HepG2 (cell line): ENCODE data around the gene SLC35A2. TPM values are rescaled to one million over a fixed set of nuclear protein-coding genes. Genes with fewer than 3 reads are reported as not detected.

ENCODE experiments used
- ARID5B ChIP-seq: IDR thresholded peaks from 2 replicates; pipeline ENCODE4 v1.4.0; 2020; ENCODE audit warnings: mild to moderate bottlenecking, missing genetic modification reagents
- HNF4G ChIP-seq, 2 experiments: sonication (generic) in 1 of 2; formaldehyde crosslinking in 1 of 2; IDR thresholded peaks; 2 replicates each; pipeline versions ENCODE4 v1.4.0 to v1.6.1; 2011 to 2020; ENCODE audit warnings: borderline replicate concordance in 2 of 2, low read depth in 2 of 2, mild to moderate bottlenecking in 2 of 2, low read length in 1 of 2, missing genetic modification reagents in 1 of 2, moderate library complexity in 1 of 2
- LCORL ChIP-seq, 2 experiments: fragments of 450-650 bp in 1 of 2; sonication (generic) in 1 of 2; formaldehyde crosslinking in 1 of 2; IDR thresholded peaks; 2 replicates each; pipeline versions ENCODE4 v1.5.0 to v1.6.1; 2017 to 2020; ENCODE audit warnings: antibody characterized with exemption in 1 of 2, missing genetic modification reagents in 1 of 2
- PHF5A ChIP-seq: IDR thresholded peaks from one replicate; pipeline ENCODE4 v1.6.1; 2018; ENCODE audit warnings: low read depth, missing genetic modification reagents; ENCODE audit not compliant: unreplicated experiment
- POGK ChIP-seq: sonication (generic); formaldehyde crosslinking; conservative IDR thresholded peaks from 2 replicates; pipeline ENCODE4 v1.8.0; 2022; ENCODE audit warnings: mild to moderate bottlenecking, moderate library complexity, missing genetic modification reagents
- SIN3A ChIP-seq: IDR thresholded peaks from 2 replicates; pipeline ENCODE4 v1.6.1; 2011; ENCODE audit warnings: low read depth, mild to moderate bottlenecking, control low read depth, low read length, borderline replicate concordance
- STAG1 ChIP-seq: sonication (generic); formaldehyde crosslinking; IDR thresholded peaks from 2 replicates; pipeline ENCODE4 v1.4.0; 2020; ENCODE audit warnings: missing genetic modification reagents
- ZBTB40 ChIP-seq, 2 experiments: fragments of 450-650 bp in 1 of 2; sonication (generic) in 1 of 2; formaldehyde crosslinking in 1 of 2; IDR thresholded peaks; 2 replicates each; pipeline versions ENCODE4 v1.6.1 to v1.8.0; 2016 to 2022; ENCODE audit warnings: antibody characterized with exemption in 1 of 2, mild to moderate bottlenecking in 1 of 2, missing genetic modification reagents in 1 of 2
- ZFY ChIP-seq: sonication (generic); formaldehyde crosslinking; IDR thresholded peaks from 2 replicates; pipeline ENCODE4 v1.4.0; 2020; ENCODE audit warnings: missing genetic modification reagents
- ZNF329 ChIP-seq: sonication (generic); formaldehyde crosslinking; IDR thresholded peaks from 2 replicates; pipeline ENCODE4 v1.9.0; 2021; ENCODE audit warnings: low read depth, mild to moderate bottlenecking, missing genetic modification reagents
- ZNF639 ChIP-seq: conservative IDR thresholded peaks from 2 replicates; pipeline ENCODE4 v1.6.1; 2018; ENCODE audit warnings: missing genetic modification reagents
- ZNF83 ChIP-seq: sonication (generic); formaldehyde crosslinking; IDR thresholded peaks from 2 replicates; pipeline ENCODE4 v1.4.0; 2020; ENCODE audit warnings: missing genetic modification reagents, mild to moderate bottlenecking, borderline replicate concordance
- polyA plus RNA-seq, 8 experiments: library from polyadenylated mRNA; depleted of rRNA in 3 of 8; stranded (reverse) in 7 of 8; unstranded in 1 of 8; fragments of >200 nt; fragmentation: Illumina TruSeq in 4 of 8; extraction: Trizol in 4 of 8; gene quantifications; 2 replicates each; pipeline versions ENCODE4 v1.2.1 to v1.2.3, GENCODE V29; 2011 to 2016; ENCODE audit warnings: low read depth in 4 of 8, missing spikeins in 1 of 8, mixed read lengths in 1 of 8; ENCODE audit not compliant: insufficient read depth in 1 of 8
- total RNA-seq, 5 experiments: library from RNA; depleted of rRNA; stranded (reverse); fragments of >200 nt; fragmentation: Illumina TruSeq; extraction: Trizol; gene quantifications; 2 replicates each; pipeline ENCODE4 v1.2.3, GENCODE V29; 2016; ENCODE audit warnings: low read depth in 1 of 5

Gene SLC35A2
- total and polyA plus RNA-seq, 2 of the 13 experiments (the other 11 are each of a cell fraction or from before 2014, with no cell fraction given) = 32.1 to 40.8 TPM

GRCh38 chrX:48908600-48908999 is 2.8 kb downstream of the SLC35A2 start (continued):
- TF ChIP-seq ARID5B = 0 out of 2 replicates have a peak, but pooled peaks have one; percentile 29
- TF ChIP-seq POGK (CRISPR knock-in tag) = no peak
- no peak for TF ChIP-seq ZNF639 (CRISPR knock-in tag)
- no peak for TF ChIP-seq ZBTB40 (IDR thresholded peaks at IDR 0.05)
- TF ChIP-seq ZBTB40 (CRISPR knock-in tag; IDR thresholded peaks at IDR 0.05) = no peak
- no peak for TF ChIP-seq PHF5A (CRISPR knock-in tag)
- no peak for TF ChIP-seq ZNF83 (CRISPR knock-in tag)
- TF ChIP-seq STAG1 (CRISPR knock-in tag) = no peak
- TF ChIP-seq ZFY (CRISPR knock-in tag) = no peak
- no peak for TF ChIP-seq SIN3A
- TF ChIP-seq HNF4G (IDR thresholded peaks at IDR 0.05; ENCODE audit: borderline replicate concordance, low read depth, low read length) = peak; percentile 24; the same call in 1 of the 2 replicates
- no peak for TF ChIP-seq HNF4G (CRISPR knock-in tag; IDR thresholded peaks at IDR 0.05; ENCODE audit: borderline replicate concordance, low read depth)
- TF ChIP-seq LCORL (IDR thresholded peaks at IDR 0.05) = no peak
- no peak for TF ChIP-seq LCORL (CRISPR knock-in tag; IDR thresholded peaks at IDR 0.05)
- TF ChIP-seq ZNF329 (CRISPR knock-in tag) = no peak
